VCaP (cell line): ENCODE measurements around the gene KRTAP12-4.
"Not testable (repeated sequence)": the region's sequence is repeated elsewhere in the genome, so short reads cannot be mapped to it uniquely, and the experiment has no call there.

ENCODE experiments used
- H3K27ac ChIP-seq: fragments of 450-650 bp; 2 replicates; pipeline ENCODE4 v1.5.1; 2017
- CTCF ChIP-seq: fragments of 450-650 bp; conservative IDR thresholded peaks from 2 replicates; pipeline ENCODE4 v1.5.1; 2017; ENCODE audit warnings: mild to moderate bottlenecking, moderate library complexity

KRTAP12-4 gene

DNA sequence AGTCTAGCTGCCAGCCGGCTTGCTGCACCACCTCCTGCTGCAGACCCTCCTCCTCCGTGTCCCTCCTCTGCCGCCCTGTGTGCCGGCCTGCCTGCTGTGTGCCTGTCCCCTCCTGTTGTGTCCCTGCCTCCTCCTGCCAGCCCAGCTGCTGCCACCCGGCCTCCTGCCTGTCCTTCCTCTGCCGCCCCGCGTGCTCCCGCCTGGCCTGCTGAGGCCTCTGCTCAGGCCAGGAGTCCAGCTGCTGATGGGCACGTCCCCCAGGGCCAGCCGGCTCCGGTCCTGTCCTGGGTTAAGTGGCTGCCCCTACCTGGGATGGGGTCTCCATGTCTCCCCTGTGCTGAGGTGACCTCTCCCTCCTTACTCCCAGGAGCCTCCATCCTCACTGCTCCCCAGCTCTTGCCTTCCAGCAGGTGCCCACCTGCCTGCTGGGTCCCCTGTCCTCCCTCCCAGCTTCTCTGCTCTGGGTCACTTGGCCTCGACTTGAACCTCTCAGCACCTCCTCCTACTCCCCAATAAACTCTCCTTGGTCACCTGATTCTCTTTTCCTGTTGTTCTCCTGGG, 41.7 kb downstream of the KRTAP12-4 start:
- no peak for TF ChIP-seq CTCF
- H3K27ac ChIP-seq, result no peak overlapping the region

- no peak within 1 kb of the TSS for H3K27ac ChIP-seq
These were observed 42.4 kb downstream of the KRTAP12-4 start, which contains the start of gene KRTAP10-8 for GRCh38 chr21:44612029-44612486. Gene KRTAP10-8 (plus strand): TSS chr21:44612079. CDS start chr21:44612101, 22 bp downstream.

DNA sequence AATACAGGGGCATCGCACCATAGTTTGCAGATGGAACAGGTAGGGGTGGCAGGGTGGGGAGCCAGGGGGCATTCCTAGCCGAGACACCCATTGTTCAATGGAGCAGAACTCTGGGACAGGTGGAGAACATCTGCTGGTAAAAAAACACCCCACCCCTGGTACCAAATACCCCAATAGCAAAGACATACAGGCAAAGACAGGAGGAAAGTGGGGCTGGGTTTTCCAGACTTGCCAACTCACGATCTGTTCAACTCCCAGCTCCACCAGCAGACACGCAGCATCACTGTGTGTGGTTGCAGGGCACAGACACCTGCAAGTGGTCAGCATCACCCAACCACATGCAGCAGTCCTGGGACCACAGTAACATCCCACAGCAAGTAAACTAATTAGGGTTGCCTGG, 42.9 kb downstream of the KRTAP12-4 start:
- no peak overlapping the region for H3K27ac ChIP-seq
- TF ChIP-seq CTCF, result no peak

More at GRCh38 chr21:44612029-44612486, 42.4 kb downstream of the KRTAP12-4 start, which contains the start of gene KRTAP10-8:
- no peak for TF ChIP-seq CTCF

DNA sequence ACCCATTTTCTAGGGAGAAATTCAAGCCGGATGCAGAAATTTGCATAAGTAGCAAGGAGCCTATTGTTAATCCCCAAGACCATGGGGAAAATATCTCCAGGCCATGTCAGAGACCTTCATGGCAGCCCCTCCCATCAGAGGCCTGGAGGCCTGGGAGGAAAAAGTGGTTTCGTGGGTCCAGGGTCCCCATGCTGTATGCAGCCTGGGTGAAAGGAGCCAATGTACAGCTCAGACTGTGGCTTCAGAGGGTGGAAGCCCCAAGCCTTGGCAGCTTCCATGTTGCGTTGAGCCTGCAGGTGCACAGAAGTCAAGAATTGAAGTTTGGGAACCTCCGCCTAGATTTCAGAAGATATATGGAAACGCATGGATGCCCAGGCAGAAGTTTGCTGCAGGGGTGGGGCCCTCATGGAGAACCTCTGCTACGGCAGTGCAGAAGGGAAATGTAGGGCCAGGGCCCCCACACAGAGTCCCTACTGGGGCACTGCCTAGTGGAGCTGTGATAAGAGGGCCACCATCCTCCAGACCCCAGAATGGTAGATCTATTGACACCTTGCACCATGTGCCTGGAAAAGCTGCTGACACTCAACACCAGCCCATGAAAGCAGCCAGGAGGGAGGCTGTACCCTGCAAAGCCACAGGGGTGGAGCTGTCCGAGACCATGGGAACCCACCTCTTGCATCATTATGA, 44.2 kb downstream of the KRTAP12-4 start:
- not testable (repeated sequence) for H3K27ac ChIP-seq

- no peak for TF ChIP-seq CTCF
- H3K27ac ChIP-seq, result no peak overlapping the region
These were observed 45.3 kb downstream of the KRTAP12-4 start for GRCh38 chr21:44609193-44609592.

- no peak for TF ChIP-seq CTCF
- no peak overlapping the region for H3K27ac ChIP-seq
These were observed 48.0 kb downstream of the KRTAP12-4 start for GRCh38 chr21:44606495-44606894.
